Measurements from ENCODE around the gene SPRR2A.

Gene SPRR2A

GRCh38 chr1:153057375-153057774, at the start of gene SPRR2A:
Gene SPRR2A, minus strand, starts transcription at chr1:153057512. Its CDS starts 777 bp downstream, at chr1:153056735.
- H3K9me3 ChIP-seq (ENCODE audit: control insufficient read depth, low read depth, low read length), result no peaks in the 10 kb centered on the region
- H3K36me3 ChIP-seq (ENCODE audit: control insufficient read depth, low read depth, low read length), result no peaks in the 10 kb centered on the region
- no peaks in the 10 kb centered on the region for H3K4me1 ChIP-seq (ENCODE audit: control insufficient read depth, low read depth, low read length)
- no peak within 1 kb of the TSS for H3K4me3 ChIP-seq (ENCODE audit: low read length)
- no peak within 1 kb of the TSS for H3K27ac ChIP-seq (ENCODE audit: low read length)
- no peaks in the 10 kb centered on the region for H3K27me3 ChIP-seq (ENCODE audit: control insufficient read depth, insufficient read depth, low read length)
- H3K9ac ChIP-seq (ENCODE audit: low read length), result no peak within 1 kb of the TSS

- Histone ChIP-seq H3K27ac (ENCODE audit: low read length) (no peak overlapping the region), H3K36me3 (ENCODE audit: control insufficient read depth, low read depth, low read length) (no peaks in the 10 kb centered on the region), H3K4me1 (ENCODE audit: control insufficient read depth, low read depth, low read length) (no peaks in the 10 kb centered on the region), H3K9ac (ENCODE audit: low read length) (no peak overlapping the region), H3K27me3 (ENCODE audit: control insufficient read depth, insufficient read depth, low read length) (no peaks in the 10 kb centered on the region), H3K4me3 (ENCODE audit: low read length) (no peak overlapping the region), H3K9me3 (ENCODE audit: control insufficient read depth, low read depth, low read length) (no peaks in the 10 kb centered on the region)
Observed at GRCh38 chr1:153100245-153100644, 42.9 kb upstream of the SPRR2A start.

GRCh38 chr1:153099461-153100045, 42.2 kb upstream of the SPRR2A start:
- no peak overlapping the region for H3K27ac ChIP-seq (ENCODE audit: low read length)
- H3K36me3 ChIP-seq (ENCODE audit: control insufficient read depth, low read depth, low read length), result no peaks in the 10 kb centered on the region
- H3K9ac ChIP-seq (ENCODE audit: low read length), result no peak overlapping the region
- H3K27me3 ChIP-seq (ENCODE audit: control insufficient read depth, insufficient read depth, low read length), result no peaks in the 10 kb centered on the region
- no peak overlapping the region for H3K4me3 ChIP-seq (ENCODE audit: low read length)
- no peaks in the 10 kb centered on the region for H3K9me3 ChIP-seq (ENCODE audit: control insufficient read depth, low read depth, low read length)
- no peaks in the 10 kb centered on the region for H3K4me1 ChIP-seq (ENCODE audit: control insufficient read depth, low read depth, low read length)

GRCh38 chr1:153095764-153096163, 38.5 kb upstream of the SPRR2A start:
- H3K9ac ChIP-seq (ENCODE audit: low read length), result no peak overlapping the region
- no peak overlapping the region for H3K27ac ChIP-seq (ENCODE audit: low read length)
- no peak overlapping the region for H3K4me3 ChIP-seq (ENCODE audit: low read length)
- no peaks in the 10 kb centered on the region for H3K27me3 ChIP-seq (ENCODE audit: control insufficient read depth, insufficient read depth, low read length)
- no peaks in the 10 kb centered on the region for H3K36me3 ChIP-seq (ENCODE audit: control insufficient read depth, low read depth, low read length)
- H3K4me1 ChIP-seq (ENCODE audit: control insufficient read depth, low read depth, low read length), result no peaks in the 10 kb centered on the region
- no peaks in the 10 kb centered on the region for H3K9me3 ChIP-seq (ENCODE audit: control insufficient read depth, low read depth, low read length)

GRCh38 chr1:153094426-153094825, 37.1 kb upstream of the SPRR2A start, which contains the start of gene SPRR2E:
Gene SPRR2E, minus strand, starts transcription at chr1:153094526. Its CDS starts 775 bp downstream, at chr1:153093751.
- Histone ChIP-seq H3K9ac (ENCODE audit: low read length) (no peak within 1 kb of the TSS), H3K4me3 (ENCODE audit: low read length) (no peak within 1 kb of the TSS), H3K4me1 (ENCODE audit: control insufficient read depth, low read depth, low read length) (no peaks in the 10 kb centered on the region), H3K27me3 (ENCODE audit: control insufficient read depth, insufficient read depth, low read length) (no peaks in the 10 kb centered on the region), H3K36me3 (ENCODE audit: control insufficient read depth, low read depth, low read length) (no peaks in the 10 kb centered on the region), H3K27ac (ENCODE audit: low read length) (no peak within 1 kb of the TSS), H3K9me3 (ENCODE audit: control insufficient read depth, low read depth, low read length) (no peaks in the 10 kb centered on the region)

- Histone ChIP-seq H3K27ac (ENCODE audit: low read length) (no peak overlapping the region), H3K27me3 (ENCODE audit: control insufficient read depth, insufficient read depth, low read length) (no peaks in the 10 kb centered on the region), H3K9ac (ENCODE audit: low read length) (no peak overlapping the region), H3K9me3 (ENCODE audit: control insufficient read depth, low read depth, low read length) (no peaks in the 10 kb centered on the region), H3K4me3 (ENCODE audit: low read length) (no peak overlapping the region), H3K36me3 (ENCODE audit: control insufficient read depth, low read depth, low read length) (no peaks in the 10 kb centered on the region), H3K4me1 (ENCODE audit: control insufficient read depth, low read depth, low read length) (no peaks in the 10 kb centered on the region)
Observed at GRCh38 chr1:153087652-153088051, 30.3 kb upstream of the SPRR2A start.

- no peaks in the 10 kb centered on the region for H3K27me3 ChIP-seq (ENCODE audit: control insufficient read depth, insufficient read depth, low read length)
- H3K4me1 ChIP-seq (ENCODE audit: control insufficient read depth, low read depth, low read length), result no peaks in the 10 kb centered on the region
- no peaks in the 10 kb centered on the region for H3K36me3 ChIP-seq (ENCODE audit: control insufficient read depth, low read depth, low read length)
- H3K9ac ChIP-seq (ENCODE audit: low read length), result no peak overlapping the region
- H3K9me3 ChIP-seq (ENCODE audit: control insufficient read depth, low read depth, low read length), result no peaks in the 10 kb centered on the region
- no peak overlapping the region for H3K27ac ChIP-seq (ENCODE audit: low read length)
- no peak overlapping the region for H3K4me3 ChIP-seq (ENCODE audit: low read length)
Observed at GRCh38 chr1:153081736-153082135, 24.4 kb upstream of the SPRR2A start.

- H3K9ac ChIP-seq (ENCODE audit: low read length), result no peak overlapping the region
- H3K36me3 ChIP-seq (ENCODE audit: control insufficient read depth, low read depth, low read length), result no peaks in the 10 kb centered on the region
- no peaks in the 10 kb centered on the region for H3K4me1 ChIP-seq (ENCODE audit: control insufficient read depth, low read depth, low read length)
- H3K27ac ChIP-seq (ENCODE audit: low read length), result no peak overlapping the region
- H3K4me3 ChIP-seq (ENCODE audit: low read length), result no peak overlapping the region
- no peaks in the 10 kb centered on the region for H3K27me3 ChIP-seq (ENCODE audit: control insufficient read depth, insufficient read depth, low read length)
- H3K9me3 ChIP-seq (ENCODE audit: control insufficient read depth, low read depth, low read length), result no peaks in the 10 kb centered on the region
Observed at GRCh38 chr1:153072806-153073726, 15.8 kb upstream of the SPRR2A start.

- no peak within 1 kb of the TSS for H3K4me3 ChIP-seq (ENCODE audit: low read length)
- H3K9me3 ChIP-seq (ENCODE audit: control insufficient read depth, low read depth, low read length), result no peaks in the 10 kb centered on the region
- no peaks in the 10 kb centered on the region for H3K36me3 ChIP-seq (ENCODE audit: control insufficient read depth, low read depth, low read length)
- no peak within 1 kb of the TSS for H3K9ac ChIP-seq (ENCODE audit: low read length)
- H3K4me1 ChIP-seq (ENCODE audit: control insufficient read depth, low read depth, low read length), result no peaks in the 10 kb centered on the region
- H3K27me3 ChIP-seq (ENCODE audit: control insufficient read depth, insufficient read depth, low read length), result no peaks in the 10 kb centered on the region
- H3K27ac ChIP-seq (ENCODE audit: low read length), result no peak within 1 kb of the TSS
Observed at GRCh38 chr1:153071511-153071910, 14.2 kb upstream of the SPRR2A start, which contains the start of gene SPRR2B. Gene SPRR2B, minus strand, starts transcription at chr1:153071611. Its CDS starts 772 bp downstream, at chr1:153070839.

GRCh38 chr1:153070243-153070642, 12.9 kb upstream of the SPRR2A start:
- Histone ChIP-seq H3K9me3 (ENCODE audit: control insufficient read depth, low read depth, low read length) (no peaks in the 10 kb centered on the region), H3K27me3 (ENCODE audit: control insufficient read depth, insufficient read depth, low read length) (no peaks in the 10 kb centered on the region), H3K36me3 (ENCODE audit: control insufficient read depth, low read depth, low read length) (no peaks in the 10 kb centered on the region), H3K9ac (ENCODE audit: low read length) (no peak overlapping the region), H3K4me3 (ENCODE audit: low read length) (no peak overlapping the region), H3K4me1 (ENCODE audit: control insufficient read depth, low read depth, low read length) (no peaks in the 10 kb centered on the region), H3K27ac (ENCODE audit: low read length) (no peak overlapping the region)

GRCh38 chr1:153058826-153059784, 1.8 kb upstream of the SPRR2A start:
- Histone ChIP-seq H3K36me3 (ENCODE audit: control insufficient read depth, low read depth, low read length) (no peaks in the 10 kb centered on the region), H3K4me1 (ENCODE audit: control insufficient read depth, low read depth, low read length) (no peaks in the 10 kb centered on the region), H3K9ac (ENCODE audit: low read length) (no peak overlapping the region), H3K27ac (ENCODE audit: low read length) (no peak overlapping the region), H3K4me3 (ENCODE audit: low read length) (no peak overlapping the region), H3K9me3 (ENCODE audit: control insufficient read depth, low read depth, low read length) (no peaks in the 10 kb centered on the region), H3K27me3 (ENCODE audit: control insufficient read depth, insufficient read depth, low read length) (no peaks in the 10 kb centered on the region)
